DOHH2 (cell line): ENCODE results near the gene KLK14.

Source experiments
- H3F3A ChIP-seq: fragments of 200-600 bp; sonication (generic), shearing (Covaris generic); 2 replicates; pipeline ENCODE4 v1.6.0; 2016; ENCODE audit warnings: antibody characterized with exemption, mild to moderate bottlenecking; ENCODE audit not compliant: control insufficient read depth, insufficient read depth
- H3K27ac ChIP-seq: fragments of 200-600 bp; sonication (generic); 2 replicates; pipeline ENCODE4 v1.5.1; 2014; ENCODE audit warnings: low read depth, mild to moderate bottlenecking, low read length, moderate library complexity
- H3K27me3 ChIP-seq: fragments of 200-600 bp; sonication (generic); 2 replicates; pipeline ENCODE4 v1.6.1; 2014; ENCODE audit warnings: mild to moderate bottlenecking, low read length, mixed read lengths; ENCODE audit not compliant: control insufficient read depth
- H3K36me3 ChIP-seq: fragments of 200-600 bp; sonication (generic); 2 replicates; pipeline ENCODE4 v1.6.1; 2014; ENCODE audit warnings: mild to moderate bottlenecking, low read length, moderate library complexity, mixed read lengths; ENCODE audit not compliant: control insufficient read depth
- H3K4me1 ChIP-seq: fragments of 200-600 bp; sonication (generic); 2 replicates; pipeline ENCODE4 v1.6.1; 2014; ENCODE audit warnings: mild to moderate bottlenecking, low read length, mixed read lengths; ENCODE audit not compliant: control insufficient read depth
- H3K4me2 ChIP-seq: fragments of 200-600 bp; sonication (generic); 2 replicates; pipeline ENCODE4 v1.6.0; 2014; ENCODE audit warnings: mild to moderate bottlenecking, low read length, moderate library complexity
- H3K4me3 ChIP-seq: fragments of 200-600 bp; sonication (generic); 2 replicates; pipeline ENCODE4 v1.5.1; 2014; ENCODE audit warnings: mild to moderate bottlenecking, low read length, mixed read lengths
- H3K79me2 ChIP-seq: fragments of 200-600 bp; sonication (generic); 2 replicates; pipeline ENCODE4 v1.6.1; 2014; ENCODE audit warnings: mild to moderate bottlenecking, low read length, mixed read lengths; ENCODE audit not compliant: control insufficient read depth
- H3K9me2 ChIP-seq: fragments of 200-600 bp; sonication (generic); replicated peaks from 2 replicates; pipeline ENCODE4 v1.6.1; 2014; ENCODE audit warnings: mild to moderate bottlenecking, low read length, mixed read lengths; ENCODE audit not compliant: control insufficient read depth
- H3K9me3 ChIP-seq: fragments of 200-600 bp; sonication (generic); 2 replicates; pipeline ENCODE4 v1.6.1; 2014; ENCODE audit warnings: antibody characterized with exemption, low read length, mixed read lengths; ENCODE audit not compliant: control insufficient read depth, insufficient read depth
- H4K20me1 ChIP-seq: fragments of 200-600 bp; sonication (generic); 2 replicates; pipeline ENCODE4 v1.6.0; 2014; ENCODE audit warnings: low read depth, mild to moderate bottlenecking, antibody characterized with exemption, low read length, moderate library complexity; ENCODE audit not compliant: control insufficient read depth, insufficient read depth
- EZH2phosphoT487 ChIP-seq: fragments of 200-600 bp; sonication (generic); IDR thresholded peaks from 2 replicates; pipeline ENCODE4 v1.6.1; 2017; ENCODE audit warnings: borderline replicate concordance, mild to moderate bottlenecking, antibody characterized with exemption, low read length, moderate library complexity, mixed read lengths
- TF ChIP-seq, protein P1 (sequence below): fragments of 200-600 bp; sonication (generic); IDR thresholded peaks from one replicate; pipeline ENCODE4 v1.5.1; 2014; ENCODE audit warnings: antibody characterized with exemption, mild to moderate bottlenecking, low read depth, low read length; ENCODE audit not compliant: poor library complexity, severe bottlenecking

KLK14 gene

DNA sequence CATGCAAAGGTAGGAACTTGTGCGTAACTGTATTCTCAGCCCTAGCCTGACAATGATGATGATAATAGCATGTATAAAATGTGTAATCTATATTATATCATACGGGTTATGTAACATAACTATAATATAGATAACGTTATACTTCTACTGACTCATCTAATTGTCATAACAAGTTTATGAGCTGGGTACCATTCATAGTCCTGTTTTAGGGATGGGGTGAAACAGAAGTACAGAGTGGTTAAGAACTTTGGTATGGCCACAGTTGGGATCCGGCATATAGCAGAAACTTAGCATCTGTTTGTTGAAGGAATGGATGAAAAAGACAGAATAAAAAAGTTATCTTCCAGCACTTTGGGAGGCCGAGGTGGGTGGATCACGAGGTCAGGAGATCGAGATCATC lies 20.3 kb upstream of the KLK14 start:
- H3K9me2 ChIP-seq: no peaks in the 10 kb centered on the region
- peaks cover 45% of the 10 kb centered on the region for H3K79me2 ChIP-seq
- no peak overlapping the region for H3K4me3 ChIP-seq
- H3K36me3 ChIP-seq: peaks cover 52% of the 10 kb centered on the region
- peaks cover 9% of the 10 kb centered on the region for H3K4me1 ChIP-seq
- no peak overlapping the region for H3K4me2 ChIP-seq
- H3K27me3 ChIP-seq: no peaks in the 10 kb centered on the region
- no peak for TF ChIP-seq EZH2phosphoT487
- TF ChIP-seq, protein P1, sequence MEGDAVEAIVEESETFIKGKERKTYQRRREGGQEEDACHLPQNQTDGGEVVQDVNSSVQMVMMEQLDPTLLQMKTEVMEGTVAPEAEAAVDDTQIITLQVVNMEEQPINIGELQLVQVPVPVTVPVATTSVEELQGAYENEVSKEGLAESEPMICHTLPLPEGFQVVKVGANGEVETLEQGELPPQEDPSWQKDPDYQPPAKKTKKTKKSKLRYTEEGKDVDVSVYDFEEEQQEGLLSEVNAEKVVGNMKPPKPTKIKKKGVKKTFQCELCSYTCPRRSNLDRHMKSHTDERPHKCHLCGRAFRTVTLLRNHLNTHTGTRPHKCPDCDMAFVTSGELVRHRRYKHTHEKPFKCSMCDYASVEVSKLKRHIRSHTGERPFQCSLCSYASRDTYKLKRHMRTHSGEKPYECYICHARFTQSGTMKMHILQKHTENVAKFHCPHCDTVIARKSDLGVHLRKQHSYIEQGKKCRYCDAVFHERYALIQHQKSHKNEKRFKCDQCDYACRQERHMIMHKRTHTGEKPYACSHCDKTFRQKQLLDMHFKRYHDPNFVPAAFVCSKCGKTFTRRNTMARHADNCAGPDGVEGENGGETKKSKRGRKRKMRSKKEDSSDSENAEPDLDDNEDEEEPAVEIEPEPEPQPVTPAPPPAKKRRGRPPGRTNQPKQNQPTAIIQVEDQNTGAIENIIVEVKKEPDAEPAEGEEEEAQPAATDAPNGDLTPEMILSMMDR: no peak
- no peak overlapping the region for H3K27ac ChIP-seq
- H3K9me3 ChIP-seq: no peaks in the 10 kb centered on the region
- no peaks in the 10 kb centered on the region for H4K20me1 ChIP-seq
- no peaks in the 10 kb centered on the region for H3F3A ChIP-seq

GRCh38 chr19:51101171-51101865 lies 18.6 kb upstream of the KLK14 start:
- H3K27me3 ChIP-seq: no peaks in the 10 kb centered on the region
- peaks cover 30% of the 10 kb centered on the region for H3K79me2 ChIP-seq
- no peaks in the 10 kb centered on the region for H3F3A ChIP-seq
- H3K9me3 ChIP-seq: no peaks in the 10 kb centered on the region
- H3K4me1 ChIP-seq: peaks cover 6% of the 10 kb centered on the region
- H3K27ac ChIP-seq: no peak overlapping the region
- H3K4me3 ChIP-seq: no peak overlapping the region
- H3K9me2 ChIP-seq: no peaks in the 10 kb centered on the region
- TF ChIP-seq, protein P1: no peak
- no peak for TF ChIP-seq EZH2phosphoT487
- no peak overlapping the region for H3K4me2 ChIP-seq
- no peaks in the 10 kb centered on the region for H4K20me1 ChIP-seq
- peaks cover 49% of the 10 kb centered on the region for H3K36me3 ChIP-seq

DNA sequence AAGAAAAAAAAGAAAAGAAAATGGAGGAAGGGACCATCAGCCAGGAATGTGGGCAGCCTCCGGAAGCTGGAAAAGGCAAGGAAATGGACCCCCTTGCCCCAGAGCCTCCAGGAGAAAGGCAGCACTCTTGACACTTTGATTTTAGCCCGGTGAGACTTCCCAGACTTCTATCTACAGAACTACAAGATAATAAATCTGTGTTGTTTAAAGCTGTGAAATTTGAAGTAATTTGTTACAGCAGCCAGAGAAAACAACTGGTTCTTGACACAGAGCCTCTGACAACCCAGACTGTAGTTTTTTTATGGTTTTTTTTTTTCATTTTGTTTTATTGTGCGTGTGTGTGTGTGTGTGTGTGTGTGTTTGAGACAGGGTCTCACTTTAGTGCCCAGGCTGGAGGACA lies 17.9 kb upstream of the KLK14 start:
- Histone ChIP-seq H3K4me1 (peaks cover 6% of the 10 kb centered on the region), H3F3A (no peaks in the 10 kb centered on the region), H3K9me3 (no peaks in the 10 kb centered on the region), H3K27ac (no peak overlapping the region), H3K36me3 (peaks cover 46% of the 10 kb centered on the region), H3K9me2 (no peaks in the 10 kb centered on the region), H3K27me3 (no peaks in the 10 kb centered on the region), H3K79me2 (peaks cover 23% of the 10 kb centered on the region), H3K4me3 (no peak overlapping the region), H3K4me2 (no peak overlapping the region), H4K20me1 (no peaks in the 10 kb centered on the region)
- TF ChIP-seq EZH2phosphoT487: no peak
- TF ChIP-seq, protein P1: no peak

GRCh38 chr19:51099047-51099382 lies 16.3 kb upstream of the KLK14 start:
- H3K27ac ChIP-seq: no peak overlapping the region
- TF ChIP-seq, protein P1: no peak
- no peak for TF ChIP-seq EZH2phosphoT487
- H3K4me2 ChIP-seq: no peak overlapping the region
- no peaks in the 10 kb centered on the region for H3K9me2 ChIP-seq
- H3K4me3 ChIP-seq: no peak overlapping the region
- peaks cover 36% of the 10 kb centered on the region for H3K36me3 ChIP-seq
- H4K20me1 ChIP-seq: no peaks in the 10 kb centered on the region
- H3K9me3 ChIP-seq: no peaks in the 10 kb centered on the region
- H3K27me3 ChIP-seq: no peaks in the 10 kb centered on the region
- H3F3A ChIP-seq: no peaks in the 10 kb centered on the region
- peaks cover 11% of the 10 kb centered on the region for H3K79me2 ChIP-seq
- peaks cover 6% of the 10 kb centered on the region for H3K4me1 ChIP-seq
